Trophoblast cell (in vitro differentiated cells and primary cell): ENCODE results near the gene CAPG.

Experiments
- DNase-seq, 2 donors: peaks; one replicate each; pipeline ENCODE4 v3.0.0-alpha.2; 2016
- H2AFZ ChIP-seq: 2 replicates; pipeline ENCODE4 v1.6.1; 2013; ENCODE audit warnings: low read length, moderate library complexity, mild to moderate bottlenecking; ENCODE audit not compliant: insufficient read depth, poor library complexity
- H2AK5ac ChIP-seq: 2 replicates; pipeline ENCODE4 v1.6.1; 2013; ENCODE audit warnings: mild to moderate bottlenecking, low read length
- H2BK120ac ChIP-seq: 2 replicates; pipeline ENCODE4 v1.6.1; 2013; ENCODE audit warnings: low read length, mild to moderate bottlenecking, moderate library complexity; ENCODE audit not compliant: insufficient read depth, poor library complexity
- H2BK12ac ChIP-seq: 2 replicates; pipeline ENCODE4 v1.6.1; 2013; ENCODE audit warnings: mild to moderate bottlenecking, low read length, moderate library complexity
- H2BK5ac ChIP-seq: 2 replicates; pipeline ENCODE4 v1.6.1; 2013; ENCODE audit warnings: low read length, low read depth, moderate library complexity, mild to moderate bottlenecking; ENCODE audit not compliant: poor library complexity
- H3K14ac ChIP-seq: 2 replicates; pipeline ENCODE4 v1.6.1; 2013; ENCODE audit warnings: mild to moderate bottlenecking, low read length
- H3K18ac ChIP-seq: 2 replicates; pipeline ENCODE4 v1.6.1; 2013; ENCODE audit warnings: mild to moderate bottlenecking, low read length
- H3K23ac ChIP-seq: 2 replicates; pipeline ENCODE4 v1.6.1; 2013; ENCODE audit warnings: low read length
- H3K27ac ChIP-seq: 2 replicates; pipeline ENCODE4 v1.5.1; 2013; ENCODE audit warnings: low read depth, mild to moderate bottlenecking, inconsistent platforms, low read length, moderate library complexity
- H3K27me3 ChIP-seq: 2 replicates; pipeline ENCODE4 v1.6.1; 2013; ENCODE audit warnings: inconsistent platforms, mild to moderate bottlenecking, low read length, moderate library complexity; ENCODE audit not compliant: insufficient read depth
- H3K36me3 ChIP-seq, 2 experiments: 1 replicate in 1 of 2; 2 replicates in 1 of 2; pipeline ENCODE4 v1.6.1; 2013; ENCODE audit warnings: low read length in 2 of 2, mild to moderate bottlenecking in 2 of 2, moderate library complexity in 1 of 2; ENCODE audit not compliant: insufficient read depth in 2 of 2, control insufficient read depth in 1 of 2
- H3K4ac ChIP-seq: 2 replicates; pipeline ENCODE4 v1.6.1; 2013; ENCODE audit warnings: low read depth, mild to moderate bottlenecking, low read length, moderate library complexity
- H3K4me1 ChIP-seq, 2 experiments: 1 replicate in 1 of 2; 2 replicates in 1 of 2; pipeline ENCODE4 v1.6.1; 2013; ENCODE audit warnings: low read length in 2 of 2, mild to moderate bottlenecking in 2 of 2, moderate library complexity in 1 of 2; ENCODE audit not compliant: insufficient read depth in 2 of 2, control insufficient read depth in 1 of 2
- H3K4me2 ChIP-seq: 2 replicates; pipeline ENCODE4 v1.6.1; 2013; ENCODE audit warnings: inconsistent platforms, mild to moderate bottlenecking, low read length, moderate library complexity
- H3K4me3 ChIP-seq: 2 replicates; pipeline ENCODE4 v1.5.1; 2013; ENCODE audit warnings: mild to moderate bottlenecking, low read depth, low read length, inconsistent platforms
- H3K79me1 ChIP-seq: one replicate; pipeline ENCODE4 v1.6.1; 2013; ENCODE audit warnings: low read length
- H3K79me2 ChIP-seq: 2 replicates; pipeline ENCODE4 v1.6.1; 2013; ENCODE audit warnings: low read length, mild to moderate bottlenecking; ENCODE audit not compliant: control insufficient read depth, insufficient read depth, poor library complexity
- H3K9ac ChIP-seq: 2 replicates; pipeline ENCODE4 v1.6.1; 2013; ENCODE audit warnings: mild to moderate bottlenecking, low read length
- H3K9me3 ChIP-seq: 2 replicates; pipeline ENCODE4 v1.6.1; 2013; ENCODE audit warnings: low read depth, mild to moderate bottlenecking, control low read depth, inconsistent platforms, low read length; ENCODE audit not compliant: insufficient read depth
- H4K12ac ChIP-seq: 2 replicates; pipeline ENCODE4 v1.6.1; 2013; ENCODE audit warnings: low read depth, mild to moderate bottlenecking, low read length, moderate library complexity
- H4K8ac ChIP-seq: 2 replicates; pipeline ENCODE4 v1.6.1; 2013; ENCODE audit warnings: low read depth, mild to moderate bottlenecking, low read length, moderate library complexity
- H4K91ac ChIP-seq: one replicate; pipeline ENCODE4 v1.6.1; 2013; ENCODE audit warnings: low read depth, mild to moderate bottlenecking, low read length, moderate library complexity
- WGBS: extraction: QIAGEN DNeasy Blood & Tissue Kit; methylation state at CpG from one replicate; pipeline ENCODE4 v1.1.7; 2013; ENCODE audit warnings: missing lambda C conversion rate; ENCODE audit not compliant: insufficient read length, insufficient coverage; ENCODE audit errors: extremely low coverage; 5-methylcytosine and 5-hydroxymethylcytosine counted together

CAPG gene

GRCh38 chr2:85449214-85449588 is 39.0 kb upstream of the CAPG start:
- H3K4ac ChIP-seq, result no peak overlapping the region
- H3K9ac ChIP-seq, result no peak overlapping the region
- H4K91ac ChIP-seq, result no peak overlapping the region
- H3K79me2 ChIP-seq, result peaks cover 2% of the 10 kb centered on the region
- H3K4me2 ChIP-seq, result no peak overlapping the region
- H3K18ac ChIP-seq, result no peak overlapping the region
- H2BK120ac ChIP-seq, result no peak overlapping the region
- H3K9me3 ChIP-seq, result no peaks in the 10 kb centered on the region
- no peaks in the 10 kb centered on the region for H3K27me3 ChIP-seq
- no peak overlapping the region for H2BK5ac ChIP-seq
- no peak overlapping the region for H2BK12ac ChIP-seq
- no peak overlapping the region for H4K8ac ChIP-seq
- H3K27ac ChIP-seq, result no peak overlapping the region
- H3K23ac ChIP-seq, result no peak overlapping the region
- no peak for DNase-seq
- no CpG with 5 or more reads among the region's 7 CpGs for WGBS
- H2AK5ac ChIP-seq, result no peak overlapping the region
- peaks cover 0 to 3% of the 10 kb centered on the region in 2 experiments for H3K4me1 ChIP-seq
- no peaks in the 10 kb centered on the region for H3K79me1 ChIP-seq
- no peak overlapping the region for H4K12ac ChIP-seq
- H3K14ac ChIP-seq, result no peak overlapping the region
- no peak overlapping the region for H2AFZ ChIP-seq
- no peak overlapping the region for H3K4me3 ChIP-seq
- H3K36me3 ChIP-seq, result no peaks in the 10 kb centered on the region

- Histone ChIP-seq H3K9me3 (no peaks in the 10 kb centered on the region), H3K36me3 (no peaks in the 10 kb centered on the region), H3K14ac (no peak overlapping the region), H4K12ac (no peak overlapping the region), H2AK5ac (no peak overlapping the region), H2BK12ac (no peak overlapping the region), H3K18ac (no peak overlapping the region), H3K4me3 (no peak overlapping the region), H3K27ac (no peak overlapping the region), H2AFZ (no peak overlapping the region), H2BK5ac (no peak overlapping the region), H3K4me2 (no peak overlapping the region), H3K79me2 (peaks cover 2% of the 10 kb centered on the region), H3K27me3 (no peaks in the 10 kb centered on the region), H3K9ac (no peak overlapping the region), H3K23ac (no peak overlapping the region), H3K4ac (no peak overlapping the region), H3K79me1 (no peaks in the 10 kb centered on the region), H2BK120ac (no peak overlapping the region), H3K4me1 (peaks cover 0 to 3% of the 10 kb centered on the region in 2 experiments), H4K8ac (no peak overlapping the region), H4K91ac (no peak overlapping the region)
- no peak for DNase-seq
- WGBS, result no CpG with 5 or more reads among the region's 8 CpGs
Observed at GRCh38 chr2:85448461-85449213, 38.5 kb upstream of the CAPG start.

- Histone ChIP-seq H3K14ac (no peak overlapping the region), H2AFZ (no peak overlapping the region), H3K18ac (no peak overlapping the region), H3K4me1 (peaks cover 0 to 3% of the 10 kb centered on the region in 2 experiments), H4K91ac (no peak overlapping the region), H3K36me3 (no peaks in the 10 kb centered on the region), H3K9me3 (no peaks in the 10 kb centered on the region), H3K27me3 (no peaks in the 10 kb centered on the region), H2BK5ac (no peak overlapping the region), H4K12ac (no peak overlapping the region), H2AK5ac (no peak overlapping the region), H3K4me3 (no peak overlapping the region), H4K8ac (no peak overlapping the region), H3K4ac (no peak overlapping the region), H2BK120ac (no peak overlapping the region), H3K79me2 (peaks cover 2% of the 10 kb centered on the region), H3K9ac (no peak overlapping the region), H3K4me2 (no peak overlapping the region), H3K27ac (no peak overlapping the region), H3K23ac (no peak overlapping the region), H3K79me1 (no peaks in the 10 kb centered on the region), H2BK12ac (no peak overlapping the region)
- DNase-seq, result no peak
- no CpG with 5 or more reads among the region's 8 CpGs for WGBS
Observed at GRCh38 chr2:85447222-85447585, 37.0 kb upstream of the CAPG start.

GRCh38 chr2:85446296-85447221 is 36.4 kb upstream of the CAPG start:
- Histone ChIP-seq H3K4me3 (no peak overlapping the region), H3K36me3 (no peaks in the 10 kb centered on the region), H3K27ac (no peak overlapping the region), H2AK5ac (no peak overlapping the region), H4K91ac (no peak overlapping the region), H4K8ac (no peak overlapping the region), H3K23ac (no peak overlapping the region), H3K79me1 (no peaks in the 10 kb centered on the region), H4K12ac (no peak overlapping the region), H3K9ac (no peak overlapping the region), H3K4me2 (no peak overlapping the region), H3K18ac (no peak overlapping the region), H2BK120ac (no peak overlapping the region), H3K9me3 (no peaks in the 10 kb centered on the region), H3K4me1 (peaks cover 0 to 3% of the 10 kb centered on the region in 2 experiments), H3K79me2 (peaks cover 2% of the 10 kb centered on the region), H2AFZ (no peak overlapping the region), H3K14ac (no peak overlapping the region), H3K4ac (no peak overlapping the region), H3K27me3 (no peaks in the 10 kb centered on the region), H2BK12ac (no peak overlapping the region), H2BK5ac (no peak overlapping the region)
- no peak for DNase-seq
- WGBS, result no CpG with 5 or more reads among the region's 14 CpGs
